ENCODE results near the gene GNA12. TPM values are rescaled to one million over a fixed set of nuclear protein-coding genes. Genes with fewer than 3 reads are reported as not detected.

Gene GNA12
- total RNA-seq, 3 donors from 2014 or later, result 21.7 to 57.7 (median 25.7) TPM

DNA sequence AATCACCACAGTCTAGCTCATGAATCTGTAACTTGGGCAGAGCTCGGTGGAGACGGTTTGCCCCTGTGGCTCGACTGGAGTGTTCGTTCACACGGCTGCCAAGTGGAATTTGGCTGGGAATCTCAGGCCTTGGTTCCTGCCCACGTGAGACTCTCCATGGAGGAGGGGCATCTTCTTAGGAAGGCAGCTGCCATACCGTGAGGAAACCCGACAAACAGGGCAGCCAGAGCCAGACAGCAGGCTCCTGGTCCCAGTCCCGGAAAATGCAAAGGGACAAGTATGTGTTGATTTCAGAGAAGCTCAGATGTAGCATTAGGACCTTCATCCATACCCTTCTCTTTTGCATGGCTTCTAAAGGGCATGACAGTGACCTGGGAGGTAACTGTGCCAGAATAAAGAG, 129.5 kb downstream of the GNA12 start:
- intact Hi-C loops (cut with DNase I, micrococcal nuclease), result no loop called here

DNA sequence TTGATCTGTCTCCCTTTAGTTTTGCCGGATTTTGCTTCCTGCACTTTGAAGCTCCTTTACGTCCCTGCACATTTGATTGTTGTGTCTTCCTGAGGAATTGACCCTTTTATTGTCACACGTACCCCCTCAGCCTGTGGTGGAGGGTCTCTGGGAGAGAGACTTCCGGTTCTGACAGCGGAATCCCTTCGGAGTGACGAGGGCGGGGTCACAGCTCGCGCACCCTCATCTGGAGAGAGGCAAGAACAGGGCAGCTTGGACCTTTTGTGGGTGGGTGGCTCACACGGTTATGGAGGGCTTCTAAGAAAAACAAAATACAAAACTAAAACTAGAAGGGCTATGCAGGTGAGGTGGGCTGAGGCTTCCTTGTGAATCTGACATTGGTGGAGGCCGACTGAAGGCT, 130.1 kb downstream of the GNA12 start:
- intact Hi-C loops (cut with DNase I, micrococcal nuclease), result no loop called here
- no peak overlapping the region for H3K4me3 ChIP-seq
- DNase-seq (no peak), ATAC-seq (no peak)
- TF ChIP-seq, protein P1, sequence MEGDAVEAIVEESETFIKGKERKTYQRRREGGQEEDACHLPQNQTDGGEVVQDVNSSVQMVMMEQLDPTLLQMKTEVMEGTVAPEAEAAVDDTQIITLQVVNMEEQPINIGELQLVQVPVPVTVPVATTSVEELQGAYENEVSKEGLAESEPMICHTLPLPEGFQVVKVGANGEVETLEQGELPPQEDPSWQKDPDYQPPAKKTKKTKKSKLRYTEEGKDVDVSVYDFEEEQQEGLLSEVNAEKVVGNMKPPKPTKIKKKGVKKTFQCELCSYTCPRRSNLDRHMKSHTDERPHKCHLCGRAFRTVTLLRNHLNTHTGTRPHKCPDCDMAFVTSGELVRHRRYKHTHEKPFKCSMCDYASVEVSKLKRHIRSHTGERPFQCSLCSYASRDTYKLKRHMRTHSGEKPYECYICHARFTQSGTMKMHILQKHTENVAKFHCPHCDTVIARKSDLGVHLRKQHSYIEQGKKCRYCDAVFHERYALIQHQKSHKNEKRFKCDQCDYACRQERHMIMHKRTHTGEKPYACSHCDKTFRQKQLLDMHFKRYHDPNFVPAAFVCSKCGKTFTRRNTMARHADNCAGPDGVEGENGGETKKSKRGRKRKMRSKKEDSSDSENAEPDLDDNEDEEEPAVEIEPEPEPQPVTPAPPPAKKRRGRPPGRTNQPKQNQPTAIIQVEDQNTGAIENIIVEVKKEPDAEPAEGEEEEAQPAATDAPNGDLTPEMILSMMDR (IDR thresholded peaks at IDR 0.05), result no peak
- H3K4me1 ChIP-seq (ENCODE audit: low read depth), result peaks cover 19% of the 10 kb centered on the region
- no peaks in the 10 kb centered on the region for H3K9me3 ChIP-seq
- no peaks in the 10 kb centered on the region for H3K36me3 ChIP-seq (ENCODE audit: low read depth)

More for the DNA sequence above, 129.5 kb downstream of the GNA12 start:
- H3K36me3 ChIP-seq (ENCODE audit: low read depth), result no peaks in the 10 kb centered on the region
- DNase-seq (no peak), ATAC-seq (no peak)
- no peak overlapping the region for H3K4me3 ChIP-seq
- no peaks in the 10 kb centered on the region for H3K9me3 ChIP-seq
- TF ChIP-seq, protein P1 (IDR thresholded peaks at IDR 0.05), result no peak
- peaks cover 17% of the 10 kb centered on the region for H3K4me1 ChIP-seq (ENCODE audit: low read depth)

DNA sequence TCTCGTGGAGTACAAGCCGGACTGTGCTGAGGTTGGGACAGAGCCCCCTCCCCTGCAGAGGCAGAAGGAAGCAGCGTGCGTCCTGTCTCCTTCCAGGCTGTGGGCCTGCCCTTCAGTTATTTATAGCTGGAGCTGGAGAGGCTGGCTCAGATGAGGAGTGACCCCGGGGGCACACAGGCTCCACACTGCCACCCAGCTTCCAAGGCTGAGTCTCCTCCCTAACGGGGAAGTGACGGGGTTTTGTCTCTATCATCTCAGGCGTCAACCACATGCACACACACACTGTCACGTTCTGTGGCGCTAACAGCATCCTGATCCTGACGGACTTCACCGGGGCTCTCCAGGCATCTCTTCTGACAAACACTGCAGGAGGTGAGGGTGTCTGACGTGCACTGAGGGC, 130.7 kb downstream of the GNA12 start:
- no peak overlapping the region for H3K4me3 ChIP-seq
- TF ChIP-seq, protein P1 (IDR thresholded peaks at IDR 0.05), result no peak
- ATAC-seq (no peak), DNase-seq (no peak)
- no peaks in the 10 kb centered on the region for H3K9me3 ChIP-seq
- intact Hi-C loops (cut with DNase I, micrococcal nuclease), result no loop called here
- peaks cover 19% of the 10 kb centered on the region for H3K4me1 ChIP-seq (ENCODE audit: low read depth)
- H3K36me3 ChIP-seq (ENCODE audit: low read depth), result no peaks in the 10 kb centered on the region

DNA sequence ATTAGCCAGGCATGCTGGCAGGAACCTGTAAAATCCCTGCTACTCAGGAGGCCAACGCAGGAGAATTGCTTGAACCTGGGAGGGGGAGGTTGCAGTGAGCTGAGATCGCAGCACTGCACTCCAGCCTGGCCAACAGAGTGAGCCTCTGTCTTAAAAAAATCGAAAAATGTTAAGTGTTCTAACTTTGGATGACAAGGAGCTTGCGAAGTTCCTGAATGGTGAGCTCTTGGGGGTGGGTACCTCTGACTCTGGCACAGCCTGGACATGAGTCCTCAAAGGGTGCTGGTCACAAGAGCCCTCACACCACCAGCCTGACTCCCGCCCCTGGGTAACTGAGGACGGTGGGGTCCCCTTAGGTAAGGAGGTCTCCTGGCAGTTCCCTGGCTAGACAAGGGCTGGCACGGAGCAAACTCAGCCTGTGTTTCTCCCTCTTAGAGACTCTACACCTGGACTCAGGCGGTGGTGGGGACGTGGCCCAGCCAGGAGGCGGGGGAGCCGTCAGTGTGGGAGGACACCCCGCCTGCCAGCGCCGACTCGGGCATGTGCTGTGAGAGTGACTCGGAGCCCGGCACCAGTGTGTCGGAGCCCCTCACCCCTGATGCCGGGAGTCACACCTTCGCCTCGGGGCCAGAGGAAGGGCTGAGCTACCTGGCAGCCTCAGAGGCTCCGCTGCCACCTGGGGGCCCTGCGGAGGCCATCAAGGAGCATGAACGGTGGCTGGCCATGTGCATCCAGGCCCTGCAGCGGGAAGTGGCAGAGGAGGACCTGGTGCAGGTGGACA, 132.0 kb downstream of the GNA12 start:
- intact Hi-C loops (cut with DNase I, micrococcal nuclease), result no loop called here
- TF ChIP-seq, protein P1 (IDR thresholded peaks at IDR 0.05), result no peak
- Histone ChIP-seq H3K4me1 (ENCODE audit: low read depth) (peaks cover 8% of the 10 kb centered on the region), H3K9me3 (no peaks in the 10 kb centered on the region), H3K36me3 (ENCODE audit: low read depth) (no peaks in the 10 kb centered on the region), H3K4me3 (no peak overlapping the region)
- DNase-seq (no peak), ATAC-seq (no peak)

DNA sequence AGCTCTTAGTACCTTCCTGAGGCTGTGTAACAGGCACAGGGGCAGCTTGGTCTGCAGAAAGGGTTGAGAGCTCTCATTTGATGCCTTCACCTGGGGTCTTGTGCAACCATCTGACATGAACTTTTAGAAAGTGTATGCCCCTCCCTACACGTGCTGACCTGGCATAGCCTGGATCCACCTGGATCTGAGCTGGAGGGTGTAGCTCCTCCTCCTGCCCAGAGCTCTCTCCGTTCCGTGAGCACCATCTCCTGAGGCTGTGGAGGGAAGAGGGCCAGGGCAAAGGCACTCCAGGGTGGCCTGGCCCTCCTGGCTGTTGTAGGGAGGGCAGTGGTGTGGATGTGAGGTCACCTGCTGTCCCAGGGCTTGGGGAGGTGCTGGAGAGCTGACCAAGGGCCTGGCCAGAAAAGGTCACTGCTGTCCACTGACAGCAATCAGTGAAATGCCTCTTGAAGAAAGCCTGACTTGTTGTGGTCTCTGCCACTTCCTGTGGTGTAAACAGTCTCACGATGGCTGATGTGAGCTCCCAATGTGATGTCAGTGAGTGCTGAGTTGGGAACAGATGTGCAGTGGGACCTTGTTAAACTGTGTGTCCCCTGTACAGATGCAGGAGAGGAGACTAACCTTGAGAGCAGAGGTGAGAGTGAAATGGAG, 133.1 kb downstream of the GNA12 start:
- no peak overlapping the region for H3K4me3 ChIP-seq
- ATAC-seq (peak; percentile 19), DNase-seq (peak in 1 of 3 donors; percentile 36)
- intact Hi-C loops (cut with DNase I, micrococcal nuclease), result no loop called here
- H3K9me3 ChIP-seq, result no peaks in the 10 kb centered on the region
- H3K4me1 ChIP-seq (ENCODE audit: low read depth), result peaks cover 2% of the 10 kb centered on the region
- TF ChIP-seq, protein P1 (IDR thresholded peaks at IDR 0.05), result no peak
- H3K36me3 ChIP-seq (ENCODE audit: low read depth), result no peaks in the 10 kb centered on the region
